A673 (cell line): ENCODE results near the gene STAP1. TPM values are rescaled to one million over a fixed set of nuclear protein-coding genes. Genes with fewer than 3 reads are reported as not detected.

Source experiments
- BruUV-seq: library from RNA; stranded (reverse); fragments of 400-500 nt; replicated peaks from 2 replicates; lab custom pipeline; 2021; lab: Mats Ljungman, UMichigan
- CTCF ChIA-PET: fragments of 300-600 bp; sonication (Branson Sonifier 250); formaldehyde crosslinking; loops from one replicate; lab custom pipeline; 2022; ENCODE audit warnings: antibody characterized with exemption; lab: Charles Lee
- POLR2A ChIA-PET: fragments of 300-600 bp; sonication (Branson Sonifier 250); formaldehyde crosslinking; loops from one replicate; lab custom pipeline; 2022; ENCODE audit warnings: antibody characterized with exemption; ENCODE audit not compliant: low non-redundant PET; lab: Charles Lee
- DNase-seq: peaks from one replicate; pipeline ENCODE4 v3.0.0-alpha.2; 2015; ENCODE audit warnings: low spot score
- H3K27ac ChIP-seq: fragments of 200-600 bp; sonication (generic); 2 replicates; pipeline ENCODE4 v1.5.1; 2016; ENCODE audit warnings: mixed run types, low read depth, mild to moderate bottlenecking, mixed read lengths, antibody characterized with exemption, low read length; ENCODE audit not compliant: poor library complexity, severe bottlenecking
- H3K27me3 ChIP-seq: fragments of 200-600 bp; sonication (generic); replicated peaks from 2 replicates; pipeline ENCODE4 v1.6.1; 2017; ENCODE audit warnings: mixed run types, low read depth, mild to moderate bottlenecking, mixed read lengths, antibody characterized with exemption, low read length; ENCODE audit not compliant: insufficient read depth, poor library complexity
- H3K36me3 ChIP-seq: fragments of 200-600 bp; sonication (generic); 2 replicates; pipeline ENCODE4 v1.6.1; 2016; ENCODE audit warnings: mixed run types, mild to moderate bottlenecking, mixed read lengths, antibody characterized with exemption, low read length; ENCODE audit not compliant: insufficient read depth, poor library complexity, severe bottlenecking
- H3K4me1 ChIP-seq: fragments of 200-600 bp; sonication (generic); 2 replicates; pipeline ENCODE4 v1.6.1; 2017; ENCODE audit warnings: mixed run types, mild to moderate bottlenecking, mixed read lengths, antibody characterized with exemption, low read length; ENCODE audit not compliant: insufficient read depth, poor library complexity, severe bottlenecking
- H3K4me3 ChIP-seq: fragments of 200-600 bp; sonication (generic); 2 replicates; pipeline ENCODE4 v1.5.1; 2016; ENCODE audit warnings: low read depth, mixed run types, mild to moderate bottlenecking, mixed read lengths, low read length; ENCODE audit not compliant: poor library complexity, severe bottlenecking
- H3K9me3 ChIP-seq: fragments of 200-600 bp; sonication (generic); 2 replicates; pipeline ENCODE4 v1.6.1; 2016; ENCODE audit warnings: mixed run types, low read depth, mild to moderate bottlenecking, mixed read lengths, antibody characterized with exemption, low read length; ENCODE audit not compliant: poor library complexity, severe bottlenecking
- CTCF ChIP-seq: fragments of 300-800, 200-600 bp; sonication (generic); conservative IDR thresholded peaks from 2 replicates; pipeline ENCODE4 v1.5.1; 2017; ENCODE audit warnings: low read depth, mild to moderate bottlenecking, antibody characterized with exemption, low read length, moderate library complexity, mixed read lengths
- EZH2 ChIP-seq: fragments of 200-600 bp; sonication (generic); IDR thresholded peaks from 2 replicates; pipeline ENCODE4 v1.6.1; 2017; ENCODE audit warnings: borderline replicate concordance, low read depth, mild to moderate bottlenecking, mixed read lengths, antibody characterized with exemption, low read length; ENCODE audit not compliant: poor library complexity, severe bottlenecking
- intact Hi-C: fragments of 100-400 bp; cut with micrococcal nuclease; formaldehyde crosslinking; loops from one replicate; pipeline ENCODE4 v1.10.0; 2022; ENCODE audit not compliant: unreplicated experiment
- total RNA-seq: library from RNA; stranded (reverse); gene quantifications from 2 replicates; pipeline ENCODE4 v1.2.3, GENCODE V29; 2021

Gene STAP1
- total RNA-seq, 1 experiment from 2014 or later = not detected

GRCh38 chr4:67566335-67566734 is 7.8 kb downstream of the STAP1 start:
- TF ChIP-seq CTCF (no peak), EZH2 (no peak)
- BruUV-seq = no TSS peak
- Histone ChIP-seq H3K9me3 (no peaks in the 10 kb centered on the region), H3K4me3 (no peak overlapping the region), H3K4me1 (no peaks in the 10 kb centered on the region), H3K27me3 (no peaks in the 10 kb centered on the region), H3K27ac (no peak overlapping the region), H3K36me3 (no peaks in the 10 kb centered on the region)
- POLR2A ChIA-PET = no interaction called here
- no peak for DNase-seq
- intact Hi-C loops = no loop called here
- CTCF ChIA-PET = no interaction called here

GRCh38 chr4:67568820-67569219 is 10.3 kb downstream of the STAP1 start:
- intact Hi-C loops = no loop called here
- BruUV-seq = no TSS peak
- TF ChIP-seq EZH2 (no peak), CTCF (no peak)
- ChIA-PET POLR2A (no interaction called here), CTCF (no interaction called here)
- no peak for DNase-seq
- H3K4me3 ChIP-seq = no peak overlapping the region
- no peak overlapping the region for H3K27ac ChIP-seq
- no peaks in the 10 kb centered on the region for H3K4me1 ChIP-seq
- no peaks in the 10 kb centered on the region for H3K9me3 ChIP-seq
- no peaks in the 10 kb centered on the region for H3K36me3 ChIP-seq
- H3K27me3 ChIP-seq = no peaks in the 10 kb centered on the region

- TF ChIP-seq EZH2 = no peak
- no peak for TF ChIP-seq CTCF
- no TSS peak for BruUV-seq
- intact Hi-C loops = no loop called here
- Histone ChIP-seq H3K9me3 (no peaks in the 10 kb centered on the region), H3K27ac (no peak overlapping the region), H3K4me3 (no peak overlapping the region), H3K27me3 (no peaks in the 10 kb centered on the region), H3K36me3 (no peaks in the 10 kb centered on the region), H3K4me1 (no peaks in the 10 kb centered on the region)
- no peak for DNase-seq
- POLR2A ChIA-PET = no interaction called here
- CTCF ChIA-PET = no interaction called here
Measured at GRCh38 chr4:67570537-67570936, 12.0 kb downstream of the STAP1 start.
